Activated CD4-positive, CD25-positive, alpha-beta regulatory T cell treated with anti-CD3 and anti-CD28 coated beads, Interleukin-2, amount 50 U/mL, for 72 hours (primary cell): ENCODE data around the gene LAMB1.
"Not testable (repeated sequence)": the region's sequence is repeated elsewhere in the genome, so short reads cannot be mapped to it uniquely, and the experiment has no call there.

Experiments
- DNase-seq: peaks from one replicate; pipeline ENCODE4 v3.0.0; 2021

LAMB1 gene

GRCh38 chr7:108002726-108003598 lies at the start of gene LAMB1:
Gene LAMB1, minus strand, starts transcription at chr7:108003161. Its CDS starts 276 bp downstream, at chr7:108002885.
- no peak for DNase-seq

- no peak for DNase-seq
Observed at GRCh38 chr7:108051454-108051853, 48.5 kb upstream of the LAMB1 start.

- no peak for DNase-seq
Observed at GRCh38 chr7:108049962-108050361, 47.0 kb upstream of the LAMB1 start.

GRCh38 chr7:108048422-108048821 lies 45.5 kb upstream of the LAMB1 start:
- no peak for DNase-seq

GRCh38 chr7:108046952-108047506 lies 44.1 kb upstream of the LAMB1 start:
- DNase-seq: no peak

GRCh38 chr7:108045669-108046068 lies 42.7 kb upstream of the LAMB1 start:
- no peak for DNase-seq

- DNase-seq: no peak
Observed at GRCh38 chr7:108045154-108045553, 42.2 kb upstream of the LAMB1 start.

GRCh38 chr7:108044345-108044744 lies 41.4 kb upstream of the LAMB1 start:
- DNase-seq: no peak

- DNase-seq: no peak
Observed at GRCh38 chr7:108038986-108039385, 36.0 kb upstream of the LAMB1 start.

GRCh38 chr7:108037741-108038140 lies 34.8 kb upstream of the LAMB1 start:
- no peak for DNase-seq

GRCh38 chr7:108037140-108037539 lies 34.2 kb upstream of the LAMB1 start:
- DNase-seq: no peak

- no peak for DNase-seq
Observed at GRCh38 chr7:108034586-108034985, 31.6 kb upstream of the LAMB1 start.

- no peak for DNase-seq
Observed at GRCh38 chr7:108033776-108034497, 31.0 kb upstream of the LAMB1 start.

- not testable (repeated sequence) for DNase-seq
Observed at GRCh38 chr7:108033309-108033708, 30.3 kb upstream of the LAMB1 start.

GRCh38 chr7:108030516-108030915 lies 27.6 kb upstream of the LAMB1 start:
- no peak for DNase-seq

GRCh38 chr7:108029034-108029433 lies 26.1 kb upstream of the LAMB1 start:
- no peak for DNase-seq

- no peak for DNase-seq
Observed at GRCh38 chr7:108028111-108028510, 25.1 kb upstream of the LAMB1 start.

GRCh38 chr7:108027239-108027638 lies 24.3 kb upstream of the LAMB1 start:
- DNase-seq: no peak

- DNase-seq: no peak
Observed at GRCh38 chr7:108026647-108027046, 23.7 kb upstream of the LAMB1 start.

- no peak for DNase-seq
Observed at GRCh38 chr7:108026116-108026515, 23.2 kb upstream of the LAMB1 start.

- no peak for DNase-seq
Observed at GRCh38 chr7:108024538-108024937, 21.6 kb upstream of the LAMB1 start.

GRCh38 chr7:108020585-108020984 lies 17.6 kb upstream of the LAMB1 start:
- no peak for DNase-seq

- DNase-seq: no peak
Observed at GRCh38 chr7:108018668-108019067, 15.7 kb upstream of the LAMB1 start.

- DNase-seq: no peak
Observed at GRCh38 chr7:108017776-108018151, 14.8 kb upstream of the LAMB1 start.
